ENCODE measurements around the gene TANC1.

TANC1 gene

DNA sequence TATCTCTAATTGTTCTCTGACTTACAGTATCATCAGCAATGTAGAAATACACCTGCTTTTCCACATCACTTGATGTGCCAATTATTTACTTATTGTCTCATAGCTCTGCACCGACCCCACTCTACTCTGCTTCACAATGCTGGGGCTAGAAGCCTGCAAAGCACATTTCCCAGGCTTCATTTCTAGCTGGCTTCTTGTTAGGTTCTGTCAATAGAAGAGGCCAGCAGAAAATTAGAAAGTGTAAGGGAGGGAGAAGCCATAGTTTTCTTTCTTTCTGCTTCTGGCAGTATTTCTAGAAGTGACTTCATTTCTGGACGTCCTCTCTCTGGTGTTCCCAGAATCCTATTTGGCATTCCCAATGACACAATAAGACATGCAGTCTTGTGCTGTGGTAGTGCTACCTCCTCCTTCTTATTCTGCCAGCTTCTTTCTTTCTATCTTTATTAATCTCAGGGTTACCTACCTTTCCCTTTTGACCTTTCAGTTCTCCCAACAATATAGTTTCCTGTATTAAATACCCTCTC is 12.5 kb upstream of the TANC1 start:
- Histone ChIP-seq H3K27ac (no peak overlapping the region), H3K4me3 (no peak overlapping the region), H3K4me2 (no peak overlapping the region), H3K9ac (no peak overlapping the region), H3K4me1 (peaks cover 22% of the 10 kb centered on the region), H3K9me3 (no peaks in the 10 kb centered on the region), H3K27me3 (no peaks in the 10 kb centered on the region), H4K20me1 (no peaks in the 10 kb centered on the region), H3K36me3 (no peaks in the 10 kb centered on the region)
- TF ChIP-seq Cebpa-rat (IDR thresholded peaks at IDR 0.05), result no peak

DNA sequence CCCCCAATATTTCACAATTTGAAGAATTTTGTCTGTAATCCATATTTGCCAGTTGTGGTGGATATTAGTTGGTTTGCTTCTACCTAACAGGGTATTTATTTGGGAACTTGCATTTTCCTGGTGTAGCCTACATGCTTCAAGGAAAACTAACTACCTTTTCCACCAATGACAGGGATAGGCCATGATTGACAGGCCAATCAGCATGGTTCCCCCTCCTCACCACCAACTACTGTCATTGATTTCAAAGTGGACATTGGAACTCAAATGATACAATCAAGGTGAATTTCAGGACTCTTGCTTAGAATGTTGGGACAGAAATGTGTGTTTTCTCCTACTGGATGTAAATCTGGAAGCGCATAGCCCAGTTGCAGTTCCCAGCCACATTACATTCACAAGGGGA is 10.1 kb upstream of the TANC1 start:
- Histone ChIP-seq H3K4me3 (no peak overlapping the region), H4K20me1 (no peaks in the 10 kb centered on the region), H3K9ac (no peak overlapping the region), H3K4me1 (peaks cover 15% of the 10 kb centered on the region), H3K9me3 (no peaks in the 10 kb centered on the region), H3K27me3 (no peaks in the 10 kb centered on the region; the same call in 1 of the 2 replicates), H3K4me2 (no peak overlapping the region), H3K27ac (no peak overlapping the region), H3K36me3 (no peaks in the 10 kb centered on the region)
- TF ChIP-seq Cebpa-rat (IDR thresholded peaks at IDR 0.05), result no peak

DNA sequence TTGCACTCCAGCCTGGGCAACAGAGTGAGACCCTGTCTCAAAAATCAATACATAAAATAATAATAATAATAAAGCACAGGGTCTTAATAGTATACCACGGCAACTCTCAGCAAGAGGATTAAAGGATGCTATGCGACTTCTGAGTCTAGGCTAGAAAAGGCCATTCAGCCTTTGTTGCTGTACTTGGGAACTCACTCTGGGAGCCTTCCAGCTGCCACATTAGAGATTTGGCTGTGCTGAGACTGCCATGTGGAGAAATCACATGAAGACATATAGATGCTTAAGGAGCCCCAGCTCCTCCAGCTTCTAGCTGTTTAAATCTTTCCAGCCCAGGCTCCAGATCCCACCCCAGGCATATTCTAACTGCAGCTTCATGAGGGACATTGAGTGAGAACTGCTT is 8.2 kb upstream of the TANC1 start:
- Histone ChIP-seq H3K4me2 (no peak overlapping the region), H3K9me3 (no peaks in the 10 kb centered on the region), H3K36me3 (no peaks in the 10 kb centered on the region), H3K27ac (no peak overlapping the region), H3K4me3 (no peak overlapping the region), H4K20me1 (no peaks in the 10 kb centered on the region), H3K27me3 (peaks cover 3% of the 10 kb centered on the region; the same call in 1 of the 2 replicates), H3K4me1 (no peaks in the 10 kb centered on the region), H3K9ac (no peak overlapping the region)
- TF ChIP-seq Cebpa-rat (IDR thresholded peaks at IDR 0.05), result no peak

DNA sequence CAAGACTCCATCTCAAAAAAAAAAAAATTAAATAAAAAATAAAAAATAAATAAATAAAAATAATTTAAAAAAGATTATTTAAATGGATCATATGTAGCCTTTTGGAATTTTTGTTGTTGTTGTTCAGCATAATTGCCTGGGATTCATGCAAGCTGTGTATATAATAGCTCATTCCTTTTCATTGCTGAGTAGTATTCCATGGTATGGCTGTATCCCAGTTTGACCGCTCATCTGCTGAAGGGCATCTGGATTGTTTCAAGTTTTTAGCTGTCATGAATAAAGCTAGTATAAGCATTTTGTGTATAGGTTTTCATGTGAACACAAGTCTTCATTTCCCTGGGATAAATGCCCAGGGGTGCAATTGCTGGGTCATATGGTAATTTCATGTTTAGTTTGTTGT is 6.4 kb upstream of the TANC1 start:
- Histone ChIP-seq H3K4me3 (no peak overlapping the region), H3K4me2 (no peak overlapping the region), H3K27me3 (peaks cover 18% of the 10 kb centered on the region), H3K4me1 (no peaks in the 10 kb centered on the region), H3K9ac (no peak overlapping the region), H3K27ac (no peak overlapping the region), H3K9me3 (no peaks in the 10 kb centered on the region), H4K20me1 (peaks cover 2% of the 10 kb centered on the region; the same call in 1 of the 2 replicates), H3K36me3 (no peaks in the 10 kb centered on the region)
- TF ChIP-seq Cebpa-rat (IDR thresholded peaks at IDR 0.05), result no peak

DNA sequence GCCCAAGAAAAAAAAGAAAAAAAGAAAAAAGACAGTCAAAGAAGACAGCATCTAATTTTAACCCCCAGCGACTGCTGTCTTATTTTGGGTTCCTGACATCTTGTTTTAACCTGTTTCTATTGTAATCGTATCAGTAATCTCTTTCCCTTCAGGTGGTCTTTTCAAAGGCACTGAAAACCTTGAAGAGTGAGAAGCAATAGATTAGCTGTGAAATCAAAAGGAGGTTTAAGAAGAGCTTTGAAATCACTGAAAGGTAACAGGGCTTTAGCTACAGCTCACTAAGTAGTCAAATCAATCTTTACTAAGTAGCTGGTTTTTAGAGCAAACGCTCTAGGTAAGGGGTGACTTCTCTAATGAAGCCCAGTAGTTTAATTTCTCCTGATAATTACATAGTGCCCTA is 5.4 kb upstream of the TANC1 start:
- H3K4me2 ChIP-seq, result no peak overlapping the region
- no peak overlapping the region for H3K9ac ChIP-seq
- no peak overlapping the region for H3K4me3 ChIP-seq
- H3K27me3 ChIP-seq, result peaks cover 28% of the 10 kb centered on the region
- peaks cover 12% of the 10 kb centered on the region for H4K20me1 ChIP-seq
- no peak overlapping the region for H3K27ac ChIP-seq
- H3K4me1 ChIP-seq, result peaks cover 4% of the 10 kb centered on the region
- H3K9me3 ChIP-seq, result no peaks in the 10 kb centered on the region
- no peak for TF ChIP-seq Cebpa-rat (IDR thresholded peaks at IDR 0.05)
- no peaks in the 10 kb centered on the region for H3K36me3 ChIP-seq

DNA sequence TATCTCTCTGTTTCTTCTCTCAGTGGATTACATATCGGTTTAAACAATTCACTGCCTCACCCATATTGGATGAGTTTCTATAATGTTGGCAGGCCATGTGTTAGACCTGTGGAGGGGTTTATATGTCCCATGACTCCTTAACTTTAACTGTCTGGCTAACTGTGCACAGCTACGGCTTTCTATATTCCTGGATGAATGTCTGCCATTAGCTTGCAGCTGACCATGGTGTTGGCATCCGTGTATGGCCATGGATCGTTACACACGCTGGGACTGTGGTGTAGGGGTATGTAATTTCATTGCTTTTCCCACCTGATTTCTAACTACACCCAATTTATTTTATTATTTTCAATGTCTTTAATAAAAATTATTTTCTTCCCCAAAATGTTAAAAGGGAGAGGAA is 3.3 kb upstream of the TANC1 start:
- Histone ChIP-seq H3K36me3 (no peaks in the 10 kb centered on the region), H3K4me1 (peaks cover 22% of the 10 kb centered on the region), H3K9me3 (no peaks in the 10 kb centered on the region), H3K9ac (no peak overlapping the region), H3K4me3 (no peak overlapping the region), H3K27me3 (peaks cover 48% of the 10 kb centered on the region), H3K27ac (no peak overlapping the region), H3K4me2 (no peak overlapping the region), H4K20me1 (peaks cover 32% of the 10 kb centered on the region)
- TF ChIP-seq Cebpa-rat (IDR thresholded peaks at IDR 0.05), result no peak

DNA sequence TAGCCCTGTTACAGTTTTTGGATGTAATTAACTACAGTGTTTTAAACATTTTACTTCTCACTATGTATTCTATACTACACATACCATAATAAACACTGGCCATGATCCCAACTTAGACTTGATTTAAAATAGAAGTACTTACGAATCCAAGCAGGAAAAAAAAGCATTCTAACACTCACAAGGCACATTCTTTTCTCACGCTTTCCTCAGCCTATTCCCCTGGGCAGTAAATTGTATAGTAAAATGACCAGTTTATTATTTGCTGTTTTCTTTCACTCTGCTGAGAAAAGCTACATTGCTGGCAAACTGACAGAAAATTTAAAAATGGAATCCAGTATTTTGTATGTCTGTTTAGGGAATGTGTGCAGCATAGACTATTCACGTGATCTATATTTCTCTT is 2.8 kb upstream of the TANC1 start:
- TF ChIP-seq Cebpa-rat (IDR thresholded peaks at IDR 0.05), result no peak
- Histone ChIP-seq H3K27me3 (peaks cover 53% of the 10 kb centered on the region), H3K27ac (no peak overlapping the region), H3K4me1 (peaks cover 27% of the 10 kb centered on the region), H3K36me3 (no peaks in the 10 kb centered on the region), H4K20me1 (peaks cover 35% of the 10 kb centered on the region), H3K9ac (no peak overlapping the region), H3K9me3 (no peaks in the 10 kb centered on the region), H3K4me3 (no peak overlapping the region), H3K4me2 (no peak overlapping the region)

DNA sequence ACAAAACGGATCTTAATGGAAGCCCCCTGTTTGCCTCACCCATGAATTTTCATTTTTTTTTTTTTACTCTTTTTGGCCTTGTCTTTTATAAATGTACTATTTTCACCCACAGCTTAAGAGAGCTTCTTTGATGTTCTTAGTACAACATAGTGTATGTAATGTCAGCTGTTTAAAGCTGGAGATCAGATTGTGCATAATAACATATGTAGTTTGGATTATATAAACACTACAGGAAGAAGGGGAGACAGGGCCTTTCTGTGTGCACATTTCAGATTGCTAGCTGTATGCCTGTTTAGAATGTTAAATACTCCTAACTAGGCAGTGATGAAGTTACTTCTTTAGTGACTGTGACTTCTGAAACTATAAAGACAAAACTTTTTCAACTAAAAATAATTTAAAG is 2.1 kb upstream of the TANC1 start:
- Histone ChIP-seq H3K4me1 (peaks cover 27% of the 10 kb centered on the region), H3K4me2 (no peak overlapping the region), H3K36me3 (no peaks in the 10 kb centered on the region), H3K9me3 (no peaks in the 10 kb centered on the region), H4K20me1 (peaks cover 35% of the 10 kb centered on the region), H3K27ac (no peak overlapping the region), H3K9ac (no peak overlapping the region), H3K4me3 (no peak overlapping the region), H3K27me3 (peaks cover 60% of the 10 kb centered on the region)
- no peak for TF ChIP-seq Cebpa-rat (IDR thresholded peaks at IDR 0.05)

DNA sequence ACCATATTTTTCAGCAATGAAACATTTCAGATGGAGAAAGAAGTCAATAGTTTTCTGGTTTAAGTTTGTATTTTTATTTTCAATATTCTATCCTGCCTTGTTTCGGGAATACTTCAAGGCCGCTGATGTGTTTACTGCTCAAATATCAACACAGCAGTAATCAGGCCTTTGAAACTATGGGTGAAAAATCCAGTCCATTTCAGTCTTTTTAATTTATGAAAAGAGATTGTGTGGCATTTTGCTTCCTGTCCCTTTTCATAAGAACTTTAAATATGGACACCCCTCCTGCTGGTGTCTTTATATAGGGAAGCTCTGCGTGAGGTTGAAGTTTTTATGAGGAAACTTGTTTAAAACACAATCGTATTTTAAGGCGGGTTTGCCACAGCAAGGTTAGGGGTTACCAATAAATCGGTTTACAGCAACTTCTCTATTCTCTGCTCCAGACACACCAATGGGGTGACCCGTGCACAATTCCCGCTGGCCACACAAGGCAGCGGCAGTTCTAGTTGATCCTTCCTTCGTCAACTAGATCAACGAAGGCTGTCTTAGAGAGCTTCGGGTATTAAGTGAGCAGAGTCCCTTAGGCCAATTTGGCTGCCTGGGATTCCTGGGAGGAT is 1.2 kb upstream of the TANC1 start:
- peaks cover 27% of the 10 kb centered on the region for H3K4me1 ChIP-seq
- H3K4me2 ChIP-seq, result no peak overlapping the region
- peaks cover 69% of the 10 kb centered on the region for H3K27me3 ChIP-seq
- H3K9me3 ChIP-seq, result no peaks in the 10 kb centered on the region
- no peaks in the 10 kb centered on the region for H3K36me3 ChIP-seq
- no peak overlapping the region for H3K4me3 ChIP-seq
- no peak for TF ChIP-seq Cebpa-rat (IDR thresholded peaks at IDR 0.05)
- no peak overlapping the region for H3K27ac ChIP-seq
- no peak overlapping the region for H3K9ac ChIP-seq
- H4K20me1 ChIP-seq, result peaks cover 35% of the 10 kb centered on the region

DNA sequence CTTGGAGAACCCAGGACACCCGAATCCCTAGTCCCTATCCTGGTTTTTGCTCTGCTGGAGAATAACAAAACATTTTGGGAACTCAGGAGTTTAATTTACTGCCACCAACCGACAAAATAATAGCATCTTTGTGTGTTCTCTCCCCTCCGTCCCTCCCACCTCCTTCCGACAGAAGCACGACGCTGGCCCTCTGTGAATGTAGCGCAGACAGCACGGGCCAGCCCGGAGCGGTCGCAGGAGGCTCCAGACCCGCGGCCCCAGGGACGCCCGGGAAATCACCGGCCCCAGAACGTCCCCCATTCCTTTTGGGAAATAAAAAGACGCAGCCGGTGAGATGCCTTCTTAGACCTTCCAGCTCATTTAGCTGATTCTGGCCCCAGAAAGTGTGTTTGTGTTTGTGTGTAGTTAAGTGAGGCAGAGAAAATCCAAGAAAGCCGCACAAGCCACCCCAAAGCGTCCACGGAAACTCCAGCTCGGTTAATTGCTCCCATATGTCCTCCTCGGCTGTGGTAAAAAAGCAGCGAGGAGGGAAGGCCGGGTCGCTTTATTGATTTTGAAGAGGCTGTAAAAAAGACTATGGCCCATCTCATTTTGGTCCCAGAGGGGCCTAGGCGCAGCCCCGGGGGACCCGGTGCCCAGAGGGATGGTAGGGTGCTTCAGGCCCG is 577 bp upstream of the TANC1 start:
- H3K27ac ChIP-seq, result no peak overlapping the region
- peaks cover 27% of the 10 kb centered on the region for H3K4me1 ChIP-seq
- peak overlapping the region; percentile 77 for H3K4me3 ChIP-seq
- peaks cover 35% of the 10 kb centered on the region for H4K20me1 ChIP-seq
- no peaks in the 10 kb centered on the region for H3K36me3 ChIP-seq
- no peak overlapping the region for H3K9ac ChIP-seq
- H3K27me3 ChIP-seq, result peaks cover 76% of the 10 kb centered on the region
- no peaks in the 10 kb centered on the region for H3K9me3 ChIP-seq
- H3K4me2 ChIP-seq, result peak overlapping the region; percentile 100
- no peak for TF ChIP-seq Cebpa-rat (IDR thresholded peaks at IDR 0.05)

Data from BLaER1 (cell line).